Measurements from ENCODE around the gene ACTR8. TPM values are rescaled to one million over a fixed set of nuclear protein-coding genes. Genes with fewer than 3 reads are reported as not detected.

The ACTR8 gene
- total and polyA plus RNA-seq, 2 of the 4 experiments (the other 2 are of a cell fraction): 20.3 to 31.4 TPM

DNA sequence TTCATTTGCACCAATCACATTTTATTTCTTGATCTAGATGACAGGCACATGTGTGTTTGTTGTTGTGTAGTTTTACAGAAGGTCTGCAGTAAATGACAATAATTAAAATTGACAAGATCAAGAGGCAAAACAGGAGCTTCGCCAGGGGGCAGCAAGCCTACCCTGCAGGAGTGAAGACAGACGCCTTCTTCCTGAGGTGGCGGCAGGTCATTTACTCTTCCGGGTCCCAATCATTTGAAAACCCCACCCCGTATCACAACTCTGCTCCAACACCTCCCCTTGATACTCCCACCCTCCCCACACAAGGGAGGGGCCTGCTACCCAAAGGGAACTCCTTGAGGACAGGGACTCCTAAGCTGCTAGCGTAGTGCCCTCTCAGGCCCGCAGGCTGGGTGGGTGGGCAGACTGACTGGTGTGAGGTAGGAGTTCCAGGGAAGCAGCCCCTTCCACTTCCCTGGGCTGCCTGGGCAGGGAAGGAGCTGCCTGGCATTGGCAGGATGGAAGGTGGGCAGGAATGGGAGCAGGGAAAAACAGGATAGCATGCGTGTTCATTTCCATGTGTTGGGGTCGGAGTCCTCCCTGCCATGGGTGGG, 48.8 kb downstream of the ACTR8 start:
- Histone ChIP-seq H4K91ac (ENCODE audit: insufficient read depth, low read depth, low read length) (no peak overlapping the region), H3K18ac (ENCODE audit: low read depth, low read length) (no peak overlapping the region), H3K56ac (ENCODE audit: extremely low read depth, insufficient read depth, low read length) (no peak overlapping the region), H3K4me3 (ENCODE audit: insufficient read depth, low read depth, low read length) (no peak overlapping the region), H3K14ac (replicated peaks; ENCODE audit: low read depth, low read length) (no peak overlapping the region), H3K4ac (ENCODE audit: low read depth, low read length) (no peak overlapping the region), H3K27me3 (ENCODE audit: control insufficient read depth, insufficient read depth, low read length) (no peaks in the 10 kb centered on the region), H4K8ac (ENCODE audit: low read depth in 2 of 2, low read length in 2 of 2) (no peak overlapping the region), H2BK15ac (ENCODE audit: low read depth, low read length) (no peak overlapping the region), H3K4me1 (ENCODE audit: control insufficient read depth, insufficient read depth, low read length) (no peaks in the 10 kb centered on the region), H3K79me1 (ENCODE audit: low read depth in 1 of 2, low read length in 2 of 2) (no peaks in the 10 kb centered on the region), H2BK120ac (ENCODE audit: low read depth, low read length) (no peak overlapping the region), H2BK5ac (ENCODE audit: low read depth, low read length, poor library complexity, severe bottlenecking) (no peak overlapping the region), H4K20me1 (ENCODE audit: insufficient read depth, low read length) (no peaks in the 10 kb centered on the region), H3K27ac (ENCODE audit: insufficient read depth, low read length) (no peak overlapping the region), H3K23ac (ENCODE audit: low read depth, low read length) (no peak overlapping the region), H3K4me2 (ENCODE audit: low read depth, low read length) (no peak overlapping the region), H3K36me3 (ENCODE audit: control insufficient read depth, insufficient read depth, low read length) (no peaks in the 10 kb centered on the region), H2BK20ac (ENCODE audit: low read depth, low read length) (no peak overlapping the region), H2AK5ac (ENCODE audit: low read depth, low read length) (no peak overlapping the region), H2AK9ac (replicated peaks; ENCODE audit: low read depth, low read length, poor library complexity) (no peak overlapping the region), H4K5ac (ENCODE audit: low read depth, low read length) (no peak overlapping the region), H3K9me1 (ENCODE audit: insufficient read depth, low read length) (no peaks in the 10 kb centered on the region), H3K9me3 (ENCODE audit: control insufficient read depth, insufficient read depth, low read length) (no peaks in the 10 kb centered on the region), H3K9ac (ENCODE audit: low read depth, low read length) (no peak overlapping the region), H2AFZ (replicated peaks; ENCODE audit: low read length, poor library complexity) (no peak overlapping the region)
- CTCF ChIA-PET: no interaction called here
- TF ChIP-seq POLR2A (IDR thresholded peaks at IDR 0.05; ENCODE audit: low read depth, low read length) (no peak), RCOR1 (IDR thresholded peaks at IDR 0.05; ENCODE audit: insufficient replicate concordance, low read length) (no peak), CEBPB (IDR thresholded peaks at IDR 0.05; ENCODE audit: low read depth, low read length) (no peak), MAFK (IDR thresholded peaks at IDR 0.05; ENCODE audit: low read depth, low read length) (no peak), CHD1 (IDR thresholded peaks at IDR 0.05; ENCODE audit: low read depth, low read length) (no peak), USF2 (IDR thresholded peaks at IDR 0.05; ENCODE audit: low read depth, low read length) (no peak), CTCF (conservative IDR thresholded peaks at IDR 0.05; ENCODE audit: low read depth, low read length) (no peak), RFX5 (IDR thresholded peaks at IDR 0.05; ENCODE audit: low read depth, low read length) (no peak), MAZ (IDR thresholded peaks at IDR 0.05; ENCODE audit: borderline replicate concordance, low read depth, low read length) (no peak), SMC3 (IDR thresholded peaks at IDR 0.05; ENCODE audit: low read depth, low read length) (no peak), NFE2L2 (IDR thresholded peaks at IDR 0.05; ENCODE audit: low read depth, low read length) (no peak), RAD21 (IDR thresholded peaks at IDR 0.05; ENCODE audit: low read length) (no peak), BHLHE40 (IDR thresholded peaks at IDR 0.05; ENCODE audit: low read depth, low read length) (no peak), MXI1 (IDR thresholded peaks at IDR 0.05; ENCODE audit: borderline replicate concordance, low read depth, low read length) (no peak), FOS (IDR thresholded peaks at IDR 0.05; ENCODE audit: low read depth, low read length) (no peak), ELK1 (IDR thresholded peaks at IDR 0.05; ENCODE audit: borderline replicate concordance, low read depth, low read length) (no peak)
- BruUV-seq (replicated peaks): no TSS peak
- intact Hi-C loops (cut with micrococcal nuclease): no loop called here
- dilution Hi-C loops (cut with HindIII; ENCODE audit: low sequenced_read_pairs, unreplicated experiment): no loop called here
- 80% methylated on average over 1 of the region's 9 CpGs; no CpG with 5 or more reads in 1 of the 2 experiments for WGBS, 2 experiments (ENCODE audit: extremely low coverage in 2 of 2, insufficient read length in 1 of 2)
- ATAC-seq (ENCODE audit: low read depth) (no peak), DNase-seq (no peak)
- in situ Hi-C loops (cut with MboI; ENCODE audit: low sequenced_read_pairs): no loop called here
- POLR2A ChIA-PET (ENCODE audit: unreplicated experiment): no interaction called here
